C4-2B (cell line): ENCODE measurements around the gene CSRP1.

ENCODE experiments used
- ZFX ChIP-seq: fragments of 450-650 bp; IDR thresholded peaks from 2 replicates; pipeline ENCODE4 v1.6.1; 2017
- TF ChIP-seq, protein P1 (sequence below): fragments of 450-650 bp; conservative IDR thresholded peaks from 2 replicates; pipeline ENCODE4 v1.5.1; 2017; ENCODE audit warnings: mild to moderate bottlenecking

DNA sequence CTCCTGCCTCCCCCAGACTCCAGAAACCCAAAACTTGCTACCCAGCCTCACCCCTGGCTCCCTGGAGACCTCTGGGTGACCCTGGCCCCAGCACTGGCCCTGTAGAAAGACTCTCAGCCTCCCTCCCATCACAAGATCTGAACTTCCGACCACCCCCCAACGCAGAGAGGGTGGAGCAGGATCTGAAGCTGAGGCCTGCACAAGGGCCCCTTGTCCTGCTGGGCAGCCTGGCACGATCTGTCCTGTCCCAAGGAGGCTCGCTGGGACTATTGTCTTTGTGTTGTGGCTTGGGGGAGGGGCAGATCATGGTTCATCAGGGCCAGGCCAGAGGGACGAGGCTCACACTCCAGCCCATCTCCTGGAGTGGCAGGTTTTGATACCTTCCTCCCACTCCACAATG, 57.9 kb downstream of the CSRP1 start:
- TF ChIP-seq, protein P1, sequence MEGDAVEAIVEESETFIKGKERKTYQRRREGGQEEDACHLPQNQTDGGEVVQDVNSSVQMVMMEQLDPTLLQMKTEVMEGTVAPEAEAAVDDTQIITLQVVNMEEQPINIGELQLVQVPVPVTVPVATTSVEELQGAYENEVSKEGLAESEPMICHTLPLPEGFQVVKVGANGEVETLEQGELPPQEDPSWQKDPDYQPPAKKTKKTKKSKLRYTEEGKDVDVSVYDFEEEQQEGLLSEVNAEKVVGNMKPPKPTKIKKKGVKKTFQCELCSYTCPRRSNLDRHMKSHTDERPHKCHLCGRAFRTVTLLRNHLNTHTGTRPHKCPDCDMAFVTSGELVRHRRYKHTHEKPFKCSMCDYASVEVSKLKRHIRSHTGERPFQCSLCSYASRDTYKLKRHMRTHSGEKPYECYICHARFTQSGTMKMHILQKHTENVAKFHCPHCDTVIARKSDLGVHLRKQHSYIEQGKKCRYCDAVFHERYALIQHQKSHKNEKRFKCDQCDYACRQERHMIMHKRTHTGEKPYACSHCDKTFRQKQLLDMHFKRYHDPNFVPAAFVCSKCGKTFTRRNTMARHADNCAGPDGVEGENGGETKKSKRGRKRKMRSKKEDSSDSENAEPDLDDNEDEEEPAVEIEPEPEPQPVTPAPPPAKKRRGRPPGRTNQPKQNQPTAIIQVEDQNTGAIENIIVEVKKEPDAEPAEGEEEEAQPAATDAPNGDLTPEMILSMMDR: no peak
- no peak for TF ChIP-seq ZFX
